Neuronal stem cell (in vitro differentiated cells): Measurements from ENCODE around the gene CFAP77.

Experiments used
- DNase-seq: peaks from one replicate; pipeline ENCODE4 v3.0.0-alpha.2; 2013; ENCODE audit warnings: low spot score
- H2AFZ ChIP-seq: one replicate; pipeline ENCODE4 v1.6.1; 2013; ENCODE audit warnings: mild to moderate bottlenecking, low read length, inconsistent platforms
- H2AK5ac ChIP-seq: 2 replicates; pipeline ENCODE4 v1.6.1; 2013; ENCODE audit warnings: low read depth, mild to moderate bottlenecking, inconsistent platforms, low read length, moderate library complexity, mixed read lengths
- H2BK120ac ChIP-seq: 2 replicates; pipeline ENCODE4 v1.6.1; 2013; ENCODE audit warnings: low read depth, mild to moderate bottlenecking, inconsistent platforms, low read length, moderate library complexity, mixed read lengths
- H2BK12ac ChIP-seq: one replicate; pipeline ENCODE4 v1.6.1; 2013; ENCODE audit warnings: low read length, inconsistent platforms
- H2BK15ac ChIP-seq: 2 replicates; pipeline ENCODE4 v1.6.1; 2013; ENCODE audit warnings: mild to moderate bottlenecking, low read length, inconsistent platforms, mixed read lengths
- H2BK5ac ChIP-seq: one replicate; pipeline ENCODE4 v1.6.1; 2013; ENCODE audit warnings: inconsistent platforms, mild to moderate bottlenecking, low read length, moderate library complexity
- H3K14ac ChIP-seq: one replicate; pipeline ENCODE4 v1.6.1; 2013; ENCODE audit warnings: low read length, inconsistent platforms
- H3K18ac ChIP-seq: 2 replicates; pipeline ENCODE4 v1.6.1; 2013; ENCODE audit warnings: low read length, inconsistent platforms
- H3K23ac ChIP-seq: 2 replicates; pipeline ENCODE4 v1.6.1; 2013; ENCODE audit warnings: low read depth, mild to moderate bottlenecking, mixed read lengths, low read length, inconsistent platforms; ENCODE audit not compliant: poor library complexity
- H3K27ac ChIP-seq: replicated peaks from 3 replicates; pipeline ENCODE4 v1.5.1; 2013; ENCODE audit warnings: low read length, inconsistent platforms
- H3K27me3 ChIP-seq, 3 experiments: 2 replicates each; pipeline ENCODE4 v1.6.1; 2013; ENCODE audit warnings: low read length in 3 of 3, mild to moderate bottlenecking in 2 of 3, inconsistent platforms in 1 of 3, low read depth in 1 of 3, mixed read lengths in 1 of 3, moderate library complexity in 1 of 3; ENCODE audit not compliant: control insufficient read depth in 3 of 3, insufficient read depth in 3 of 3
- H3K36me3 ChIP-seq, 2 donors: replicated peaks in 1 of 2; 2 replicates each; pipeline ENCODE4 v1.6.1; 2013; ENCODE audit warnings: low read length in 2 of 2; ENCODE audit not compliant: control insufficient read depth in 2 of 2, insufficient read depth in 2 of 2
- H3K4ac ChIP-seq: 2 replicates; pipeline ENCODE4 v1.6.1; 2013; ENCODE audit warnings: inconsistent platforms, mild to moderate bottlenecking, low read length, moderate library complexity
- H3K4me1 ChIP-seq, 2 donors: 1 replicate in 1 of 2; 2 replicates in 1 of 2; pipeline ENCODE4 v1.6.1; 2013; ENCODE audit warnings: low read length in 2 of 2, low read depth in 1 of 2; ENCODE audit not compliant: control insufficient read depth in 2 of 2, insufficient read depth in 1 of 2
- H3K4me2 ChIP-seq: one replicate; pipeline ENCODE4 v1.6.1; 2013; ENCODE audit warnings: mild to moderate bottlenecking, low read length, inconsistent platforms; ENCODE audit not compliant: insufficient read depth, poor library complexity, severe bottlenecking
- H3K4me3 ChIP-seq, 2 donors: 2 replicates each; pipeline ENCODE4 v1.5.1; 2013; ENCODE audit warnings: low read length in 2 of 2, mild to moderate bottlenecking in 2 of 2, inconsistent platforms in 1 of 2, moderate library complexity in 1 of 2
- H3K79me1 ChIP-seq: one replicate; pipeline ENCODE4 v1.6.1; 2013; ENCODE audit warnings: low read depth, mild to moderate bottlenecking, inconsistent platforms, low read length, moderate library complexity
- H3K9ac ChIP-seq: one replicate; pipeline ENCODE4 v1.6.1; 2013; ENCODE audit warnings: mild to moderate bottlenecking, low read depth, low read length, inconsistent platforms; ENCODE audit not compliant: poor library complexity
- H3K9me3 ChIP-seq, 2 donors: replicated peaks in 1 of 2; 2 replicates each; pipeline versions ENCODE3 to v1.6.1; 2013; ENCODE audit warnings: low read length in 2 of 2, mild to moderate bottlenecking in 2 of 2, inconsistent platforms in 1 of 2, low read depth in 1 of 2, mixed read lengths in 1 of 2, moderate library complexity in 1 of 2; ENCODE audit not compliant: control insufficient read depth in 2 of 2, insufficient read depth in 1 of 2
- H4K8ac ChIP-seq: one replicate; pipeline ENCODE4 v1.6.1; 2013; ENCODE audit warnings: low read depth, mild to moderate bottlenecking, inconsistent platforms, low read length, moderate library complexity
- H4K91ac ChIP-seq: one replicate; pipeline ENCODE4 v1.6.1; 2013; ENCODE audit warnings: low read length, low read depth, mild to moderate bottlenecking, inconsistent platforms; ENCODE audit not compliant: poor library complexity
- WGBS, 2 donors: extraction: QIAGEN DNeasy Blood & Tissue Kit; methylation state at CpG; one replicate each; pipeline ENCODE4 v1.1.7; 2013; ENCODE audit warnings: missing lambda C conversion rate in 2 of 2, mixed read lengths in 1 of 2; ENCODE audit not compliant: insufficient read length in 2 of 2, insufficient replicate concordance in 1 of 2; ENCODE audit errors: extremely low coverage in 2 of 2; 5-methylcytosine and 5-hydroxymethylcytosine counted together

Gene CFAP77

DNA sequence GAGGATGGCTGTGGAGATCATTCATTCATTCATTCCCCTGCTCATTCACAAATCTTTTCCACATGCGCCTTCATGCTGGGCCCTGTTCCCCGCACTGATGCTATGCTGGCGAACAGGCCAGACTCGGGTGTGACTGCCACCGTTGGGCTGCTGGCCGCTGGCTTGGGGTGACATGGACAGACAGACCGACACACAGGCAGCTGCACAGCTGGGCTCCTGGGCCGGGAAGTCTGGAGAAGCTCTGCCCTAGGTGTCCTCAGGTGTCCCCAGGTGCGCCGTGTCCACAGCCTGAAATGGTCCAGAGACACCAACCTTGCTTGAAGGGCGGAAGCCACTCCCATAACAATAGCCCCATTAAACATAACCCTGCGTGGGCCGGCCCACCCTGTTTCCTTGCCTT is 137.4 kb downstream of the CFAP77 start:
- H2AK5ac ChIP-seq = peak overlapping the region; percentile 98
- H2BK5ac ChIP-seq = peak overlapping the region; percentile 58
- H3K27me3 ChIP-seq = peaks cover 0 to 22% (median 0%) of the 10 kb centered on the region in 3 experiments
- no peaks in the 10 kb centered on the region for H3K79me1 ChIP-seq
- no peak overlapping the region for H2AFZ ChIP-seq
- no peak overlapping the region for H3K23ac ChIP-seq
- peaks cover 31 to 33% of the 10 kb centered on the region in 2 donors for H3K4me1 ChIP-seq
- H3K9ac ChIP-seq = peak overlapping the region; percentile 30
- peak overlapping the region; percentile 24 for H2BK120ac ChIP-seq
- no peak overlapping the region for H3K4me2 ChIP-seq
- H3K14ac ChIP-seq = no peak overlapping the region
- no peaks in the 10 kb centered on the region for H3K9me3 ChIP-seq
- H4K91ac ChIP-seq = no peak overlapping the region
- H4K8ac ChIP-seq = no peak overlapping the region
- H3K18ac ChIP-seq = peak overlapping the region; percentile 85
- H2BK15ac ChIP-seq = peak overlapping the region; percentile 97
- no peak for DNase-seq
- H3K36me3 ChIP-seq = no peaks in the 10 kb centered on the region
- H2BK12ac ChIP-seq = peak overlapping the region; percentile 99
- H3K4me3 ChIP-seq = no peak overlapping the region
- no peak overlapping the region for H3K27ac ChIP-seq
- no CpG with 5 or more reads among the region's 13 CpGs for WGBS, 2 donors
- peak overlapping the region; percentile 55 for H3K4ac ChIP-seq

DNA sequence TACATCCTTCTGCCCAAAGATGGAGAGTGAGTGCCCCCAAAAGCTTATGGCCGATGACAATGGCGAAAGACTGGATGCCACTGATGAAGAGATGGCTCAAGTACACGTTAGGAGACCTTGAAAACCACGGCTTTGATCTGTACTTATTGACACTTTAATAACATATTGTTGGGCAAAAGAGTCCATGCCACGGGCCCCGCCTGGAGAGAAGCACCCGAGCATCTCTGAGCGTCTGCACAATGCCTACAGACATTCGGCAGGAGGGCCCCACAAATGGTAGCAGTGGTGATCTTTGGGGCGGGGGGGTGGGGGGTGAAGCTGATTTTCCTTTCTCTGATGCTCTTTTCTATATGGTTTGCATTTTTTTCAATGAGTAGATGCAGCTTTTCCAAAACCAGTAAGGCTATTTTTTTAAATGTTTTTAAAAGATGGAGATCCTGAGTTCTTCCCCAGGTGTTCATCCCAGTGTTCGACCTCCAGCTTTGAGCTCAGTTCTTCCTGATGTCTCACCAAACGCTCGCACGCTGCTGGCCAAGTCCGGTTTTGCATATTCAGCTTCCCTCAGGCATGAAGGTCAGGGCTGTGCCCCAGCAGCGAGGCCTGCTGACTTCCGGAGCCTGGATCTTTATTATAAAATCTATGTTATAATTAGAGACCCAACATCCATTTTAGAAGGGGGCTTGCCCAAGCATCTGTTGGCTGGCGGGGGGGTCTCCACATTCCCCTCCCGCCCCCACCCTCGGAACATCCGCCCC is 138.1 kb downstream of the CFAP77 start:
- Histone ChIP-seq H3K27ac (no peak overlapping the region), H3K23ac (no peak overlapping the region), H3K4me1 (peaks cover 31 to 33% of the 10 kb centered on the region in 2 donors), H4K91ac (no peak overlapping the region), H3K18ac (peak overlapping the region; percentile 81), H3K4ac (no peak overlapping the region), H3K9ac (no peak overlapping the region), H3K14ac (no peak overlapping the region), H3K79me1 (no peaks in the 10 kb centered on the region), H2BK15ac (peak overlapping the region; percentile 97), H2BK5ac (peak overlapping the region; percentile 58), H3K4me2 (no peak overlapping the region), H3K9me3 (no peaks in the 10 kb centered on the region), H3K4me3 (peak overlapping the region in 1 of 2 donors; percentile 26), H2BK12ac (peak overlapping the region; percentile 76), H3K27me3 (peaks cover 0 to 22% (median 0%) of the 10 kb centered on the region in 3 experiments), H2AFZ (peak overlapping the region; percentile 80), H2BK120ac (no peak overlapping the region), H2AK5ac (peak overlapping the region; percentile 98), H4K8ac (no peak overlapping the region), H3K36me3 (no peaks in the 10 kb centered on the region)
- no CpG with 5 or more reads among the region's 21 CpGs for WGBS, 2 donors
- no peak for DNase-seq

DNA sequence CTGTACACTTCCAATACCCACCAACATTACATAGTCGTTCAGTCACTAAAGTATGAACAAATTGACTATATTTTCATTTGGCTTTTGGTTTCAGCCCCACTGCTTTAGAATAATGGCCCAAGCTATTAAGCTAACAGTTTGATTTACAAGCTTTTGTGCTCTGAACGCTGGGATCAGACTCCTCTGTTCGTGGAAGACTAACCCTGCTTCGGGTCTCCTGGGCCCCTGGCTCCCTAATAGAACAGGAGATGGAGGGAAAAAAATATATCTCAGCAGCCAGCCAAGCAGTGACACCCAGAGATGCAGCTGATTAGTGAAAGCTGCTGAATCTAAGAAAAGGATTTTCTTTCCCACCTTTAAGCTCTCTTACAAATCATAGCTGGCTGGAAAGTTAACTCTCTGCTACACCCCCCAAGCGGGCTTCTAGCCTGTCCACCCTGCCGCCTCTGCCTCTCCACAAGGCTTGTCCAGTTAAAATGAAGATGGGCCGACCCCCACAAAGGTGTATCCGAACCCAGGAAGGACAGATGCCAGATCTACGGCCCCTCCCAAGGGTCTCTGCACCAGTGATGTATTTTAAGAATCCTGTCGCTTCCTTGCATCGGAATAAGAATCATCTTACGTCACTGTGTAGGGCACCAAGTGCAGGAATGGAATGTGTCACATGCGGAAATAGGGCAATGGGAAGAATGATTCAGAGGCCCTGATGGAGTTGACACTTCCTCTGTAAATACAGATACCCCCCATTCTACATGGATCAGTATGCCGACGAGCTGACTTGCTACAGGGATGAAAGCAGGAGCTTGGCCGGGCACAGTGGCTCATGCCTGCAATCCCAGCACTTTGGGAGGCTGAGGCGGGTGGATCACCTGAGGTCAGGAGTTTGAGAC is 139.0 kb downstream of the CFAP77 start:
- Histone ChIP-seq H2BK15ac (no peak overlapping the region), H3K4me3 (peak overlapping the region in 1 of 2 donors; percentile 26), H3K4me2 (no peak overlapping the region), H3K14ac (no peak overlapping the region), H3K4ac (no peak overlapping the region), H3K23ac (no peak overlapping the region), H2BK12ac (no peak overlapping the region), H3K18ac (no peak overlapping the region), H3K4me1 (peaks cover 25 to 31% of the 10 kb centered on the region in 2 donors), H2AK5ac (no peak overlapping the region), H2BK120ac (no peak overlapping the region), H3K9ac (no peak overlapping the region), H4K8ac (no peak overlapping the region), H3K27ac (no peak overlapping the region), H3K27me3 (peaks cover 0 to 14% (median 0%) of the 10 kb centered on the region in 3 experiments), H4K91ac (no peak overlapping the region), H3K36me3 (no peaks in the 10 kb centered on the region), H3K9me3 (no peaks in the 10 kb centered on the region), H2BK5ac (no peak overlapping the region), H3K79me1 (no peaks in the 10 kb centered on the region), H2AFZ (peak overlapping the region; percentile 80)
- DNase-seq = no peak
- WGBS, 2 donors = no CpG with 5 or more reads among the region's 17 CpGs

DNA sequence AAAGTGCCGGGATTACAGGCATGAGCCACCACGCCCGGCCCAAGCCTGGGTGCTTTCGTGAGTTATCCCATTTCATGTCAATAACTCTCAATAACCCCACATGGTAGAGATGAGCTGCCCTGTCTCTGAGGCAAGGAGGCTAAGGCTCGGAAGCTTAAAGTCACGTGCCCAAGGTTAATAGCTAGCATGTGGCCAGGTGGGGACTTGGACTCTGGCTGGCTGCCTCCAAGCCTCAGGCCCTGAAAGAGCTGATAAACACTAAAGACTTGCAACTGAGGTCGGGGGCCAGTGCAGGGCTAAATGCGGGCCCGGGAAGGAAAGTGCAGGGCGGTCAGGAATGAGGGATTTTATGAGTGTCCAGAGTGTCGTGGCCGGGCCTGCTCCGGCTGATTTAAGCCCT is 141.5 kb downstream of the CFAP77 start:
- no peaks in the 10 kb centered on the region for H3K36me3 ChIP-seq
- DNase-seq = no peak
- H3K4me2 ChIP-seq = no peak overlapping the region
- H2AFZ ChIP-seq = no peak overlapping the region
- H3K27me3 ChIP-seq = peaks cover 0 to 5% (median 0%) of the 10 kb centered on the region in 3 experiments
- no peak overlapping the region for H2BK120ac ChIP-seq
- H2BK12ac ChIP-seq = no peak overlapping the region
- H3K4ac ChIP-seq = no peak overlapping the region
- no peak overlapping the region for H4K8ac ChIP-seq
- H4K91ac ChIP-seq = no peak overlapping the region
- no CpG with 5 or more reads among the region's 13 CpGs for WGBS, 2 donors
- H2BK15ac ChIP-seq = peak overlapping the region; percentile 70
- H3K4me1 ChIP-seq = peaks cover 31 to 40% of the 10 kb centered on the region in 2 donors
- H3K27ac ChIP-seq = no peak overlapping the region
- H3K23ac ChIP-seq = no peak overlapping the region
- H2AK5ac ChIP-seq = peak overlapping the region; percentile 96
- no peak overlapping the region for H3K14ac ChIP-seq
- H3K18ac ChIP-seq = peak overlapping the region; percentile 94
- H2BK5ac ChIP-seq = peak overlapping the region; percentile 85
- no peak overlapping the region for H3K4me3 ChIP-seq
- H3K9me3 ChIP-seq = no peaks in the 10 kb centered on the region
- H3K9ac ChIP-seq = no peak overlapping the region
- H3K79me1 ChIP-seq = no peaks in the 10 kb centered on the region
